Erythroblast (primary cell): ENCODE results near the gene BCL2.
"Not testable (repeated sequence)": the region's sequence is repeated elsewhere in the genome, so short reads cannot be mapped to it uniquely, and the experiment has no call there.

ENCODE experiments used
- DNase-seq, 2 experiments: peaks; one replicate each; lab custom pipeline; 2025; lab: John Stamatoyannopoulos, UW
- GATA1 ChIP-seq: IDR thresholded peaks from 2 replicates; pipeline ENCODE4 v1.6.1; 2011; ENCODE audit warnings: low read depth, mild to moderate bottlenecking, control low read depth, low read length, moderate library complexity
- POLR2A ChIP-seq: IDR thresholded peaks from 2 replicates; pipeline ENCODE4 v1.6.1; 2011; ENCODE audit warnings: mild to moderate bottlenecking, low read length

The BCL2 gene

DNA sequence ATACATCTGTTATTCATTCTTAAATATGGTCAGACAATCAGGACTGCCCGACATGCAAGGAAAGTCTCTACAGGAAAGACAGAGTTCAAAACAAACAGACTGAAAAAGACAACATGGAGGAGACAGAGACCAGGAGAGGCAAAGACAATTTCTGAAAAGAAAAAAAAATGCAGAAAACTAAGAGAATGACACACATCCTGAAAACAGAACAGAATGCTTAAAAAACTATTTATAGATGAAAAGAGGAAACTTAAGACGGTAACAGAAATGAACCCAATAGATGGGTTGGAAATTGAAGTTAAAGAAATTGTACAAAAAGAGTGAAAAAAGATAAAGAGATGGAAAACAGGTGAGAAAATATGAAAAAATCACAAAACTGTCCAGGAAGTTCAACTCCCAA, 95.7 kb downstream of the BCL2 start:
- DNase-seq = no peak
- TF ChIP-seq GATA1 (no peak), POLR2A (no peak)

DNA sequence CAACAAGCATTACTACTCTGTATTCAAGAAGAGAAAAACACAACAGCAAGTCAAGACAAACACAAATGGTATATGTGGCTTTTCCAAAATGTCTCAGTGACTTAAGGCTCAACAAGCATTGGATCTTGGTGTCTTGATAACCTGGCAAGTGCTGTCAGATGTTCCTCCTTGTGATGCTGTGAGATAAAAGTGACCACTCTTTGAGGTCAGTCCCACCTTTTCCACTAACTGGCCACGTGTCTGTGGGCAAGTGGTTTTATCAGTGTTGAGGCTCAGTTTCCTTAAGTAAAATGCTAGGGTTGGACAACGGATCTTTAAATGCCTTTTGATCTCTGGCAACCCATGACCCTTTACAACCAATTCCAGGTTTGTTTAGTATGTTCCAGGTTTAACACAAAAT, 98.7 kb downstream of the BCL2 start:
- no peak for TF ChIP-seq POLR2A
- no peak for TF ChIP-seq GATA1
- peak in 1 of 2 experiments; percentile 27 for DNase-seq

DNA sequence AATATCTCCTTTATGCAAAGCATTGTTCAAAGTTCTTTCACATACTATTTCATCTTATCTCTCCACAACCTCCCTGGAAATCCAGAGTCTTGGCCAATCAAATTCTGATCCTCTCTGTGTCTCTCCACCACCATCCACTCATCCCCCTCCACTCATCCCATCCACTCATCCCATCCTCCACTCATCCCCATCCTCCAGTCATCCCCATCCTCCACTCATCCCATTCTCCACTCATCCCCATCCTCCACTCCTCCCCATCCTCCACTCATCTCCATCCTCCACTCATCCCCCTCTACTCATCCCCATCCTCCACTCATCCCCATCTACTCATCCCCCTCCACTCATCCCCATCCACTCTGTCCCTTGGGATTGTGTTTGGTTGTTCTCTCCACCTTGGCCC, 101.1 kb downstream of the BCL2 start:
- DNase-seq = no peak
- no peak for TF ChIP-seq POLR2A

DNA sequence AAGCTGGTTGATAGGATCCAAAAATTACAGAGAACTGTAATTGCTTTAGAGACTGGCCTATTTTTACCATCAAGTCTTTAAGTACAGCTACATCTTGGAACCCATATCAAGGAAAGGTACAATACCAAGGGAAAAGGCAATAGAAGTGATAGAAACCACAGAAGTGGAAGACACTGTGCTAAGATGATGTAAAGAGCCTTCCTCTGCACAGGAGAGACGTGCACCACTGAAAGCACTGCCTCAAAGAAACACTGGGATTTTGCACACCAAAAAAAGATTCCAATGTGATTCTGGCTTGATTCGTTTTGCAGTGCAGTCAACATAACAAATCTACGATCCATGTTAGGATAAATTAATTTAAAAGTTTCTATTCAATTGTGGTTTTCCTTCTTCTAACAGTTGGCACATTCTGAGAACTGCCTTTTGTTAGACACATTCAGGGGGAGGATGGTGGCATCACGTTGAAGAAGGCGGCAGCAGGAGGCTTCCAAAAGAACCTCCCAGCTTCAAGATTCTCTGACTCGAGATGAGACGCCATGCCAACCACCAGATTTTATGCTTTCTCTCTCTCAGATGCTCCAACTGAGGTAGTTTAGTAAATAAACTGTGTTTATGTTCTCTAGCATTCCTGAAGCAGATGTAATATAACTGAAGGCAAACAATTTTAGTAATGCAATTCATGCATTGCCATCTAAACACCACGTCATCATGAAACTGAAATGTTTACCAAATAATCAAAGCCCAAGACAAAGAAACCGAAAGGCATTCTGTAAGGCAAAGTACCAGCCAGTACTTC, 102.9 kb downstream of the BCL2 start:
- no peak for DNase-seq
- TF ChIP-seq GATA1 (no peak), POLR2A (no peak)

DNA sequence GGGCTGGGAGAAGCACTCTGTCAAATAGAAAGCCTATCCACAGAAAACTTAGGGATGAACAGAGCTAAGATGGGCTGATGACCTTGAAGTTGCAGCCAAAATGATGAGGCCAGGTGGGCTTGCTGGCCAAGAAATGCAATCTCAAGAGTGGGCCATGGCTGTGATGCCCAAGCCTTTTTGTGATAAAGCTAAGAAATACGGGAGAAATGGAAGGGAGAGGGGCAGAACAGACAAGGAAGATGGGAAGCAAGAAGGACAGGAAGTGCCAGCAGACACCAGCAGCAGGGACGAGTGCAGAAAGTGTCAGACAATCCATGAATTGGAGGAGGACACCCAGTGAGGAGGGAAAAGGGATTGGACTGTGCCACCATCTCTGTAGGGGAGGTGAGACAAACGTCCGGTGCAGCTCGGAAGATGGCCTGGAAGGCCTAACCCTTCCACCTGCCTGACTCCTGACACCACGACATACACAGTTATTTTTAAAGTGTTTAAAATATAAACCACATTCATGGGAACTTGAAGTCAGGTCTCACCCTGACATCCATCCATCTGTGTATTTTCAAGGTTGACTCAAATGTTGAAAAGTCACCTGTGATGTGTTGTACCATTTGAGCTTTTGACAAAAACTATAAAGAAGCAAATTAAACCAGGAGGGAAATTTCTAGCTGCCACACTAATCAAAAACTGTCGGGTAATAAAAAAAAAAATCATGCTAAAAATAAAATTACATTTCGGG, 105.5 kb downstream of the BCL2 start:
- no peak for DNase-seq
- no peak for TF ChIP-seq GATA1
- no peak for TF ChIP-seq POLR2A

DNA sequence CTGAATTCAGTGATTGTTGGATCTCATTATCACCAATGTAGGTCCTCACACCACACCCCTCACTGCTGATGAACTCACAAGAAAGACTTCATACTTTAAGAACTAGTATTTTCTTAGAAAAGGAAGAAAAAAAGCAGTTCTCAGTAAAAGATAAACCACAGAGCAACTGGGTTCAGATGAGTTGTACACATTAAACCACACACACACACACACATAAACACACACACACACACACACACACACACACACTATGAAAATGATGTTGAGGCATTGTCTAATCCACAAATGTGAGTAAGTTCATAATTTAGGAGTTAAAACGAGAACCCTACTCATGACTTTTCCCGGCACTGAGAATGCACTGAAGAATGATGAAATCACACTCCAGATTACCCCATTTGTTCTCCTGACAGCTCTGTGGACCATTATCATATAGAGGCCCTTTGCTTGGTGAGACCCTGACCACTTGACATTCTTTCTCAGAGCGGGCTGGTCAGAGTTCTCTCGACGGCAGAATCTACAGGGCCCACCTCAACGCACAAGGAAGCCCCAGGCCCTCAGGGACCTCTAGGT, 106.2 kb downstream of the BCL2 start:
- TF ChIP-seq POLR2A = no peak
- TF ChIP-seq GATA1 = no peak
- DNase-seq = peak; percentile 46 to 54

DNA sequence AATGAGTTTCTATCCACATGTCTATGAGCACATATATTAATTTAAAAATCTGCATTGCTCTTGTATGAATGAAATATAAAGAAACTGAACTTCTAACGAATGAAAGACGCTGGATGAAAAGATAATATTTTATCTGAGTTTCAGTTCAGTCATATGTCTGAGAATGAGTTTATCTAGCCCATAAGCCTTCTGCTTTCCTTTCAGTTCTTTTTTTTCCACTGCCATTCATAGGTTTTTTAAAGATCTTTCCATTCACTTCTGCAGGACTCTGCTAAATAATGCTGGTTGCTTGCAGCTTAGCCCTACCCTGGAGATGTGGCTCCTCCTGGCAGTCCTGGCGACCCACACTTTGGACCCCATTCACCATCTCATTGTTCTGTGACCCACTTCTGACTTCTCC, 109.0 kb downstream of the BCL2 start:
- peak; percentile 37 to 72 for DNase-seq
- no peak for TF ChIP-seq POLR2A
- no peak for TF ChIP-seq GATA1

DNA sequence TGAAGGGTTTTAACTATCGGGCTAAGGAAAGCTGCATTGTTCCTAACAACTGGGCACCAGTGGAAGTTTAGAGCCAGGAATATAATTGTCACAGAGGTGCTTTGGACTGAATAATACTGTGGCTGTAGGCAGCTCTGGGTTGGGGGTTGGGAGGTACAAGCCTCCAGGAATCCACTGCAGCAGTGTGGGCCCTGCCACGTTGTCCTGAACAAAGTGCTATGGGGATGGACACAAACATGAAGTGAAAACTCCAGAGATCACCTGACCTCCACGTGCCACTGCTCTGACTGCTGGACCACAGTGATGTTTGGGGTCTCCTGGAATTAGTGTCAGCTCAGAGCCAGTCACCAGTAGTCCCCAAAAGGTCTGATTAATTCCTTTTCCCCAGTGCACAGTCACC, 110.9 kb downstream of the BCL2 start:
- TF ChIP-seq GATA1 (no peak), POLR2A (no peak)
- DNase-seq = no peak

DNA sequence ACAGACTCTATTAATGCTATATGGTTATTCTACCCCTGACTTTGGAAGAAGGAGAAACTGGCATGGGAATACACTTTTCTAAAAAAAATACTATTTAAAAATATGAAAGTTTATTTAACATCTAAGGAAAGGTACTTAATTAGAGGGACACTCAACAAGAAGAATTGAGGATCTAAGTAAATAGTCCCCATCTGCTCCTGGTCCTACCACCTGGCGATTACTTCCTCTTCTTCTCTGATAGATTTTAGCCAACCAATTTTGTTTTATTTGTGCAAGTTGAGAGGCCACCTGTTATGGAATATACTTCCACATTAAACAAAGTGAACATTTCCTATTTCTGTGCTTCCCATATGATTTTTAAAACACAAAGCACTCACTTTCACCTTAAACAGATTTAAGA, 111.7 kb downstream of the BCL2 start:
- DNase-seq = no peak
- TF ChIP-seq POLR2A (no peak), GATA1 (no peak)

DNA sequence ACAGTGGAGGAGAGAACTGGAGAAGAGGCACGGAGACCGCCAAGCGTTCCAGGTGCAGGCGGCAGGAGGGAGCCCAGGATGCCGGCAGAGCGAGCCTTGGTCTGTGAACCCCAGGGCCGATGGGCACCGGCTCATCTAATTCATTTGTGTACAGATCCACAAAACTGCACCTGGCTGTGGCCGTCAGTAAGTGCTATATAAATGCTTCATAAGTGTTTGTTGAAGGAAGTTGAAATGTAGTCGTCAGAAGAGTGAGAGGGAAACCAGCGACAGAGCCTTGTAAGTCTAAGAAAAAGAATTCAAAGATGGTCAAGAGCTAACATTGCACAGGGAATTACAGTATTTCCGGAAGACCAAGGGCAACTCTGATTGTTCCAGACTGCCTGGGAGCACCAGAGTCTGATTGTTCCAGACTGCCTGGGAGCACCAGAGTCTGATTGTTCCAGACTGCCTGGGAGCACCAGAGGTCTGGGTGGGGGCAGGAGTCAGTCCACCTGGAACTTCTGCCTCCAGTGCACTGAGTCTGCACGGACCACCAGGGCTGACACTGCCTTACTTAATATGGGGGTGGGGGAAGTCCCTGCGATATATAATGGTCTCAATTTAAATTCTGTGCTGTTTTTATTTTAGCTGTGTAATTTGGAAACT, 112.3 kb downstream of the BCL2 start:
- TF ChIP-seq POLR2A (no peak), GATA1 (no peak)
- no peak for DNase-seq

DNA sequence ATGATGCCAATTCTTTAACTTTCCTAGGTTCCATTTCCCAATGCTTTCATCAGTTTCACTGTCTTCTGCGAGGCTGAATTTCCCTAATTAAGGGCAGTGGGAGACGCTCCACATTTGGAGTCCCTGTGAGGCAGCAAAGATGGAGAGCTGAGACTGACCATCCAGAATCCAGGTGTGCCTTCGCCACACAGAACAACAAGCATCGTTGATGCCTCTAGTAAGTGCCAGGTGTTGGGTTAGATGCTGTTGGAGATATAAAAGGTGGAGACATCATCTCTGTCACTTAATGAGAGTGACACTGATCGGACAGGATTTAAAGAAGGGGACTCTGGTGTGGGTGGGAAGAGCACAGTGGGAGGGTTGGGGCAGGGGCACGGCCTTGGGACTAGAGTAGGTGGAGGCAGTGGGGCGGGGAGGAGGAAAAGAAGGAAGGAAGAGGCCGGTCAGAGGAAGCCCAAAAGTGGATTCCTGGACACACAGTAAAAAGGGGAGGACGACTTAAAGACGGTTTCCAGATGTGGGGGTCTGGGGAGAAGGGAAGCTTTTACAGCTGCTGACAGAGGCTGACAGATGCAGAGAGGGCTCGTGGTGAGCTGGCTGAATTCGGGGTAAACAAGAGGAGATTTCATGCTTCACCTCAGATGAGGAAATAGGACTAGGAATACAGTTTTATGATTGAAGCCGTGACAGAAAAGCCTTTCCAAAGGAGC, 113.0 kb downstream of the BCL2 start:
- no peak for DNase-seq
- TF ChIP-seq GATA1 = no peak
- TF ChIP-seq POLR2A = no peak

DNA sequence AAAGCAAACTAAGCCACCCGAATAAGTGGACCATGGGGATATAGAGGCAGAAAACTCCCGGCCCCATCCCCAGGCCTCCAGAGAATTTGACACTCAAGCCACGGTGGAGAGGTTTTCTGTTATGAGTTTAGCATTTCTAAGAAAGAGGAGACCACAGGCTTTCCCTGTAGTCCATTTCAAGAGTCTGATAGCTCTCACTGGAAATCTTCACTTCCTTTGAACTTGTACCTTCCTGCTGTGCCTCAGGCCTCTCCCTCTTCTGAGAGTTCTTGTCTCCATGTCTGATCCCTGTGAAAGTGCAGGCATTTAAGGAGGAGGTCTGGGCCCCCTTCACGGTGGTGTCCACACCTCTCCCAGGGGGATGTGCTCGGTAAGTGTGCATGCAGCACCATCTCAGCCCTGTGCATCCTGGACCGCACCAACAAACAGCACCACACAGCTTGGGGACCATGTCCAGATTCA, 113.7 kb downstream of the BCL2 start:
- no peak for DNase-seq

DNA sequence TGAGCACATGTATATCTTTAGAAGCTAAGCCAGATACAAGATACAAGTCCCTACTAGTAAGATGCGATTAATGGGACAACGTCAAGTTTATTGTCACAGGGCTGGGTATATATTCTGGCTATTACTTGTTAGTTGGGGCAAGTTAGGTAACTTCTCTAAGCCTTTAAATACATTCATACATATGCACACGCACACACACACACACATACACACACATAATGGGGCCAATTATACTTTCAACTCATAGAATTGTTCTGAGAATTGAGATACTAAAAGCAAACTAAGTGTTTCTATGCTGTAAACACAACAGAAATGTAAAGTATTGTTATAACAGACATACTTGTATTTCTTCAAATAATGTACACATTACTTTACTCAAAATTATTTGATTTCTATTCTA, 116.1 kb downstream of the BCL2 start:
- TF ChIP-seq GATA1 (no peak), POLR2A (no peak)
- no peak for DNase-seq

More for the DNA sequence above, 113.7 kb downstream of the BCL2 start:
- TF ChIP-seq GATA1 = no peak
- TF ChIP-seq POLR2A = no peak

DNA sequence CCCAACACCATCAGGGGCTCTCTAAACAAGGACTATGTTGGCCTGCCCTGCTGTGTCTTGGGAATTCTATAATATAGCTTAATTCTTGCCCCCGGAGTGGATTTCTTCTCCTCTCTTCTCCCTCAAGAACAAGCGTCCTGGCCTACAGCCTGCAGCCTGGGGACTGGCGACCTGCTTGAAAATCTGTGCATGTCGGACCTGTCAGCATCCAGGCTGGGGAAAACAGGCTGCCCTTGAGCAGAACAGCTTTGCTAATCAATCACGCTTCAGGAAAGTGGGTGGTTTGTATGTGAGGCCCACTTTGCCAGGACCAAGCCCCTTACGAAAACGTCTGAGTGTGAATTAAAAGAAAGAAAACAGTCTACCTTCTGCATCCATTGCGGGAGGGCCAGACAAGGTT, 116.7 kb downstream of the BCL2 start:
- TF ChIP-seq POLR2A (no peak), GATA1 (no peak)
- no peak for DNase-seq

DNA sequence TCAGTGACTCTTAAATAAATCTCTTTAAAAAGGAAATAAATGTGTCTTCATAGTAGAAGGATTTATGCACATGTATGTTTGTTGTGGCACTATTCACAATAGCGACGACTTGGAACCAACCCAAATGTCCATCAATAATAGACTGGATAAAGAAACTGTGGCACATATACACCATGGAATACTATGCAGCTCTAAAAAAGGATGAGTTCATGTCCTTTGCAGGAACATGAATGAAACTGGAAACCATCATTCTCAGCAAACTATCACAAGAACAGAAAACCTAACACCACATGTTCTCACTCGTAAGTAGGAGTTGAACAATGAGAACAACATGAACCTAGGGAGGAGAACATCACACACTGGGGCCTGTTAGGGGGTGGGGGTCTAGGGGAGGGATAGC, 118.1 kb downstream of the BCL2 start:
- DNase-seq = not testable (repeated sequence)
